WI38 (cell line): Measurements from ENCODE around the gene PPP4R3A.

Source experiments
- H3K4me3 ChIP-seq: 2 replicates; pipeline ENCODE4 v1.5.1; 2011; ENCODE audit warnings: low read depth, mild to moderate bottlenecking, control low read depth, low read length
- CTCF ChIP-seq: IDR thresholded peaks from 2 replicates; pipeline ENCODE4 v1.5.1; 2012; ENCODE audit warnings: low read depth, mild to moderate bottlenecking, control low read depth, low read length

Gene PPP4R3A

GRCh38 chr14:91510171-91511042 is at the start of gene PPP4R3A:
Gene PPP4R3A (minus strand): TSS chr14:91510310. CDS start chr14:91509647, 663 bp downstream.
- TF ChIP-seq CTCF = no peak

GRCh38 chr14:91555531-91555930 is 45.4 kb upstream of the PPP4R3A start:
- TF ChIP-seq CTCF = no peak
- H3K4me3 ChIP-seq = no peak overlapping the region

More at GRCh38 chr14:91510171-91511042, at the start of gene PPP4R3A:
- peak within 1 kb of the TSS; percentile 76 for H3K4me3 ChIP-seq

- no peak overlapping the region for H3K4me3 ChIP-seq
- TF ChIP-seq CTCF = no peak
These were observed 44.6 kb upstream of the PPP4R3A start for GRCh38 chr14:91554535-91555332.

- H3K4me3 ChIP-seq = no peak overlapping the region
- TF ChIP-seq CTCF = no peak
These were observed 38.0 kb upstream of the PPP4R3A start for GRCh38 chr14:91548108-91548507.

- TF ChIP-seq CTCF = no peak
- no peak overlapping the region for H3K4me3 ChIP-seq
These were observed 36.0 kb upstream of the PPP4R3A start for GRCh38 chr14:91545946-91546716.

GRCh38 chr14:91545204-91545603 is 35.1 kb upstream of the PPP4R3A start:
- no peak overlapping the region for H3K4me3 ChIP-seq
- TF ChIP-seq CTCF = no peak
